K562 (cell line): ENCODE measurements around the gene MYOC.

Experiments used
- CEBPB ChIP-seq: fragments of 450-650 bp; IDR thresholded peaks from 2 replicates; pipeline ENCODE4 v1.6.1; 2016; ENCODE audit warnings: missing genetic modification characterization, missing compliant biosample characterization
- CREBBP ChIP-seq: IDR thresholded peaks from one replicate; pipeline ENCODE4 v1.6.1; 2012; ENCODE audit warnings: low read depth, mild to moderate bottlenecking, control low read depth, inconsistent platforms, low read length
- EP300 ChIP-seq: IDR thresholded peaks from 2 replicates; pipeline ENCODE4 v1.6.1; 2012; ENCODE audit warnings: low read length, improper control_type of control experiment
- FOXK2 ChIP-seq, 2 experiments: fragments of 450-650 bp; IDR thresholded peaks in 1 of 2; conservative IDR thresholded peaks in 1 of 2; 2 replicates each; pipeline ENCODE4 v1.6.1; 2016; ENCODE audit warnings: low read depth in 2 of 2, mild to moderate bottlenecking in 1 of 2
- MTF1 ChIP-seq: fragments of 250-450 bp; sonication (Bioruptor Pico); IDR thresholded peaks from 2 replicates; pipeline ENCODE4 v1.9.0; 2021; ENCODE audit warnings: moderate library complexity, mild to moderate bottlenecking, inconsistent platforms, borderline replicate concordance
- MXI1 ChIP-seq: IDR thresholded peaks from 2 replicates; pipeline ENCODE4 v1.6.1; 2011; ENCODE audit warnings: low read depth, mild to moderate bottlenecking, improper control_type of control experiment, low read length
- NCOA2 ChIP-seq, 2 experiments: fragments of 450-650 bp; IDR thresholded peaks; 2 replicates each; pipeline ENCODE4 v1.6.1; 2018; ENCODE audit warnings: mild to moderate bottlenecking in 2 of 2, moderate library complexity in 1 of 2; ENCODE audit not compliant: partially characterized antibody in 2 of 2
- NR0B1 ChIP-seq: fragments of 450-650 bp; IDR thresholded peaks from one replicate; pipeline ENCODE4 v1.6.1; 2018; ENCODE audit warnings: mild to moderate bottlenecking, moderate library complexity; ENCODE audit not compliant: partially characterized antibody
- RCOR1 ChIP-seq, 2 experiments: IDR thresholded peaks; 2 replicates each; pipeline ENCODE4 v1.6.1; 2012; ENCODE audit warnings: low read depth in 2 of 2, low read length in 2 of 2, borderline replicate concordance in 1 of 2, improper control_type of control experiment in 1 of 2
- TCF7L2 ChIP-seq: fragments of 150-350 bp; IDR thresholded peaks from 2 replicates; pipeline ENCODE4 v1.6.1; 2016; ENCODE audit warnings: low read depth, mild to moderate bottlenecking, low read length, moderate library complexity
- YY1 ChIP-seq, 3 experiments: IDR thresholded peaks; 2 replicates each; pipeline ENCODE4 v1.6.1; 2011; ENCODE audit warnings: low read length in 2 of 3, mild to moderate bottlenecking in 2 of 3, moderate library complexity in 2 of 3, borderline replicate concordance in 1 of 3, control low read depth in 1 of 3, low read depth in 1 of 3; ENCODE audit not compliant: insufficient read depth in 3 of 3, insufficient replicate concordance in 2 of 3, control insufficient read depth in 1 of 3, insufficient read length in 1 of 3; ENCODE audit errors: extremely low read depth in 1 of 3
- TF ChIP-seq, protein P1 (sequence below), 3 experiments: IDR thresholded peaks in 2 of 3; conservative IDR thresholded peaks in 1 of 3; 2 replicates each; pipeline ENCODE4 v1.5.1; 2011 to 2012; ENCODE audit warnings: low read length in 3 of 3, mild to moderate bottlenecking in 3 of 3, control low read depth in 2 of 3, improper control_type of control experiment in 1 of 3, inconsistent platforms in 1 of 3, low read depth in 1 of 3, mixed read lengths in 1 of 3, moderate library complexity in 1 of 3; ENCODE audit not compliant: insufficient read depth in 2 of 3
- TF ChIP-seq, protein P2 (sequence below): fragments of 250-450 bp; sonication (Bioruptor Pico); IDR thresholded peaks from 2 replicates; pipeline ENCODE4 v1.6.1; 2021; ENCODE audit warnings: mild to moderate bottlenecking
- TF ChIP-seq, protein P3 (sequence below): fragments of 250-450 bp; sonication (Bioruptor Pico); IDR thresholded peaks from 2 replicates; pipeline ENCODE4 v1.8.0; 2022; ENCODE audit warnings: moderate library complexity, mild to moderate bottlenecking, inconsistent platforms

- TF ChIP-seq NR0B1: no peak
- TF ChIP-seq, protein P1, sequence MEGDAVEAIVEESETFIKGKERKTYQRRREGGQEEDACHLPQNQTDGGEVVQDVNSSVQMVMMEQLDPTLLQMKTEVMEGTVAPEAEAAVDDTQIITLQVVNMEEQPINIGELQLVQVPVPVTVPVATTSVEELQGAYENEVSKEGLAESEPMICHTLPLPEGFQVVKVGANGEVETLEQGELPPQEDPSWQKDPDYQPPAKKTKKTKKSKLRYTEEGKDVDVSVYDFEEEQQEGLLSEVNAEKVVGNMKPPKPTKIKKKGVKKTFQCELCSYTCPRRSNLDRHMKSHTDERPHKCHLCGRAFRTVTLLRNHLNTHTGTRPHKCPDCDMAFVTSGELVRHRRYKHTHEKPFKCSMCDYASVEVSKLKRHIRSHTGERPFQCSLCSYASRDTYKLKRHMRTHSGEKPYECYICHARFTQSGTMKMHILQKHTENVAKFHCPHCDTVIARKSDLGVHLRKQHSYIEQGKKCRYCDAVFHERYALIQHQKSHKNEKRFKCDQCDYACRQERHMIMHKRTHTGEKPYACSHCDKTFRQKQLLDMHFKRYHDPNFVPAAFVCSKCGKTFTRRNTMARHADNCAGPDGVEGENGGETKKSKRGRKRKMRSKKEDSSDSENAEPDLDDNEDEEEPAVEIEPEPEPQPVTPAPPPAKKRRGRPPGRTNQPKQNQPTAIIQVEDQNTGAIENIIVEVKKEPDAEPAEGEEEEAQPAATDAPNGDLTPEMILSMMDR (IDR thresholded peaks at IDR 0.05 in 2 of 3, conservative IDR thresholded peaks at IDR 0.05 in 1 of 3; ENCODE audit: insufficient read depth in 2 of 3, low read depth in 1 of 3, low read length in 3 of 3): no peak
- no peak for TF ChIP-seq RCOR1 (IDR thresholded peaks at IDR 0.05; ENCODE audit: borderline replicate concordance in 1 of 2, low read depth in 2 of 2, low read length in 2 of 2)
- TF ChIP-seq, protein P2, sequence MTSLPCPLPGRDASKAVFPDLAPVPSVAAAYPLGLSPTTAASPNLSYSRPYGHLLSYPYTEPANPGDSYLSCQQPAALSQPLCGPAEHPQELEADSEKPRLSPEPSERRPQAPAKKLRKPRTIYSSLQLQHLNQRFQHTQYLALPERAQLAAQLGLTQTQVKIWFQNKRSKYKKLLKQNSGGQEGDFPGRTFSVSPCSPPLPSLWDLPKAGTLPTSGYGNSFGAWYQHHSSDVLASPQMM (CRISPR knock-in tag): no peak
- TF ChIP-seq MXI1: no peak
- TF ChIP-seq, protein P3, sequence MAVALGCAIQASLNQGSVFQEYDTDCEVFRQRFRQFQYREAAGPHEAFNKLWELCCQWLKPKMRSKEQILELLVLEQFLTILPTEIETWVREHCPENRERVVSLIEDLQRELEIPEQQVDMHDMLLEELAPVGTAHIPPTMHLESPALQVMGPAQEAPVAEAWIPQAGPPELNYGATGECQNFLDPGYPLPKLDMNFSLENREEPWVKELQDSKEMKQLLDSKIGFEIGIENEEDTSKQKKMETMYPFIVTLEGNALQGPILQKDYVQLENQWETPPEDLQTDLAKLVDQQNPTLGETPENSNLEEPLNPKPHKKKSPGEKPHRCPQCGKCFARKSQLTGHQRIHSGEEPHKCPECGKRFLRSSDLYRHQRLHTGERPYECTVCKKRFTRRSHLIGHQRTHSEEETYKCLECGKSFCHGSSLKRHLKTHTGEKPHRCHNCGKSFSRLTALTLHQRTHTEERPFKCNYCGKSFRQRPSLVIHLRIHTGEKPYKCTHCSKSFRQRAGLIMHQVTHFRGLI (CRISPR knock-in tag): no peak
- no peak for TF ChIP-seq CEBPB
- no peak for TF ChIP-seq YY1 (IDR thresholded peaks at IDR 0.05; ENCODE audit: borderline replicate concordance in 1 of 3, control insufficient read depth in 1 of 3, extremely low read depth in 1 of 3, insufficient read depth in 3 of 3, insufficient read length in 1 of 3, insufficient replicate concordance in 2 of 3, low read depth in 1 of 3, low read length in 2 of 3)
- TF ChIP-seq EP300: no peak
- no peak for TF ChIP-seq FOXK2 (conservative IDR thresholded peaks at IDR 0.05 in 1 of 2, IDR thresholded peaks at IDR 0.05 in 1 of 2; ENCODE audit: low read depth in 2 of 2)
- no peak for TF ChIP-seq TCF7L2
- no peak for TF ChIP-seq MTF1 (CRISPR knock-in tag)
- TF ChIP-seq CREBBP: no peak
- no peak for TF ChIP-seq NCOA2 (IDR thresholded peaks at IDR 0.05; ENCODE audit: partially characterized antibody in 2 of 2)
These were observed 11.5 kb upstream of the MYOC start for GRCh38 chr1:171663854-171664575.
